Articular chondrocyte of knee joint (primary cell): ENCODE results near the gene TIPRL. TPM values are rescaled to one million over a fixed set of nuclear protein-coding genes. Genes with fewer than 3 reads are reported as not detected.

ENCODE experiments used
- small RNA-seq: library from RNA; depleted of rRNA; stranded (forward); fragments of <200 nt; gene quantifications from one replicate; pipeline ENCODE3, GENCODE V24; 2012
- total RNA-seq: library from RNA; depleted of rRNA; stranded (reverse); fragments of >200 nt; gene quantifications from 2 replicates; pipeline ENCODE4 v1.2.3, GENCODE V29; 2012

The TIPRL gene
- 35.8 and 38.9 TPM in 2 replicates for total RNA-seq

DNA sequence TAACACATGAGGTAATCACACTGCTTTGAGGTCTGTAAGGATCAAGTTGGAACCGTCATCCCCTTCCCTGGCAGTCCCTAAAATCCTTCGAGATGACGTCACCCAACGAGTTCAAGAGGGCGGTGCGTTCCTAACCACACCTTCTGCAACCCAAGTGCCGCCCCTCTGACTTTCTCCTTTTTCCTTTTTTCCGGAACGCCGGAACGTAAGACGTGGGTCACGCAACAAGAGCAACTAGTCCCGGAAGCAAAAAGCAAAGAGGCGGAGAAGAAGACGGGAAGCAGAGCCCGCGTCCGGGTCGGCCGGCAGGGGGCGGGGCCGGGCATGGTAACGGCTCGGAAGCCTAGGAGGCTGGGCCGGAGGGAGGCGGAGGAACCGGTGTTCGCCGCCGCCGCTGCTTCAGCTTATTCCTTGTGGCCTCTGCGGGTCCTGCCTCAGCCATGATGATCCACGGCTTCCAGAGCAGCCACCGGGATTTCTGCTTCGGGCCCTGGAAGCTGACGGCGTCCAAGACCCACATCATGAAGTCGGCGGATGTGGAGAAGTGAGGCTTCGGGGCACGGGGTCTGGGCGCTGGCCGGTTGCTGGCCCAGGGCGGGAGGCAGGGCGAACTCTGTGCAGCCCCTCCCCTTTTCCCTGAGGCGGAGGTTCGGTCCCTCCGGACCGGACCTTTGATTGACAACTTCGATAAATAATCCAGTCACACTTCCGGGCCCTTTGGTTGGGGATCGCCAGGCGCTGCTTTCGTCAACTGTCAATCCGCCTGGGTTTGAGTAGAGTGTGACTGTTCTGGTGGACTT, at the start of gene TIPRL:
TIPRL (plus strand) TSS at position 325 of the 800 bp plus-strand sequence; CDS start at position 441, 116 bp downstream.

DNA sequence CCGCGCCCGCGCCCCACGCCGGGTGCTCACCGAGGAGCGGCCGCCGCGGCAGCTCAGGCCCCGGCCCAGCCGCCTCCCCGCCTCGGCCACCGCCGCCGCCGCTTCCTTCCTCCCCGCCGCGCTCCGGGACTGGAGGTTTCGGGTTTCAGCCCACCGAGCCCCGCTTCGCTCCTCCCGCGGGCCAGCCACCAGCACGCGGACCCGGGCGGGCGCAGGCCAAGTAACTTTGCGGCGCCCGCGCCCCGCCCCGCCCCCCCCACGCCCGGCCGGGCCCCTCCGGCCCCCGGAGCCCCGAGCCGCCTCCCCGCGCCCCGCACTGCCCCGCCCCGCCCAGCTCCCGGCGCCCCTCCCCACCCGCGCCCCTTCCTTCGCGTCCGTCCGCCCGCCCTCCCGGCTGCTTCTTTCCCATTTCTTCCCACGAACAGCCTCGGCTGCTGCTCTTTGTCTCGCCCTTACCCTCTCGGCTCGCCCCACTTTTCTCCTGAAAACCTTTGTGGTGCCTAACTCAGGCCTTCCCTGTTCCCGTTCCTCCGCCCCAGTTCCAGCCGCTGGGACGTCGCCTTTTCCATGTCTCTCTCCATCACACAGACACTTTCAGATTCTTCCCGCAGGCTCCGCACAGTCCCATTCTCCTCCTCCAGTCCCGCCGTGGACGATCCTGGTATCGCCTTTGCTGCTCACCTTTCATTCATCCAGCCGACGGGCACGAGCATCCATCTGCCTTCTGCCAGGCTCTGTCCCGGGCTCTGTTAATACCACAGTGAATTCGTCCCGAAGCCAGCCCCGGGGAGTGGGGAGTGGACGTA, 41.9 kb upstream of the TIPRL start, which contains the start of gene GPR161:
GPR161 (minus strand) TSS at position 222 of the 806 bp plus-strand sequence. CDS start 32,080 bp downstream, outside the sequence.

DNA sequence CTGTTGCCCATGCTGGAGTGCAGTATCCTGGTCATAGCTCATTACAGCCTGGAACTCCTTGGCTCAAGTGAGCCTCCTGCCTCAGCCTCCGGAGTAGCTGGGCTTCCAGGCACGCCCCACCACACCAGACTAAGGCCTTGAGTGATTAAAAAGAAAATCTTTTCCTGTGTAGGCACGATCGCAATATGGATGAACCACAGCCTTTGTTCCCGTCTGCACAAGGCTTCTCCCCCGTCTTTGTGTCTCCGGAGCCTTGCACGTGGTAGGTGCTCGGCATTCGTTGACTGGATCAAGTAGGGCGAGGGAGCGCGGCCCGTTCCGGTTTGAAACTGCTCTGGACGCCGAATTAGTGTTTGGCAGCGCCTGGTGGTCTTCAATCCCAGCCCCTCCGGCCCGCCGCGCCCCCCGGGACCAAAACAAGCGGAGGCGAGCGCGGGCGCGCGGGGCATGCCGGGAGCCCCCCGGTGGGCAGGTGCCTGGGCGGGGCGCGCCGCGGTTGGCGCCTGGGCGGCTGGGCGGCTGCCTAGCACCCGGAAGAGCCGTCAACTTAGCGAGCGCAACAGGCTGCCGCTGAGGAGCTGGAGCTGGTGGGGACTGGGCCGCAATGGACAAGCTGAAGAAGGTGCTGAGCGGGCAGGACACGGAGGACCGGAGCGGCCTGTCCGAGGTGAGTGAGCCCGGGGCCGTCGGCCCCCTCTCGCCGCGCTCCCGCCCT, 46.9 kb downstream of the TIPRL start, which contains the start of gene SFT2D2:
SFT2D2 (plus strand) TSS at position 529 of the 715 bp plus-strand sequence; CDS start at position 605, 76 bp downstream.

Small RNA genes within 50 kb of the gene (small RNA-seq; reads per million reads assigned to genes)
- gene AL021397.1 = not detected

Other genes with a start within 250 kb of the TIPRL start
- gene DCAF6, start 242.3 kb upstream of the TIPRL start, total RNA-seq = 95.4 and 102 TPM in 2 replicates
- 49.9 and 68.3 TPM in 2 replicates for gene MPC2, start 241.9 kb upstream of the TIPRL start, total RNA-seq
- 13.9 TPM in 2 replicates for gene GPR161, start 42.0 kb upstream of the TIPRL start, total RNA-seq
- 69.8 and 73.9 TPM in 2 replicates for gene SFT2D2, start 47.0 kb downstream of the TIPRL start, total RNA-seq
- 1.4 and 1.6 TPM in 2 replicates for gene TBX19, start 101.9 kb downstream of the TIPRL start, total RNA-seq